CD4-positive, alpha-beta memory T cell (primary cell): ENCODE results near the gene ABCD1. TPM values are rescaled to one million over a fixed set of nuclear protein-coding genes. Genes with fewer than 3 reads are reported as not detected.
"Not testable (repeated sequence)": the region's sequence is repeated elsewhere in the genome, so short reads cannot be mapped to it uniquely, and the experiment has no call there.

Experiments used
- CTCF ChIA-PET: fragments of 350-600 bp; sonication (Branson Sonifier 250); formaldehyde crosslinking; loops from one replicate; lab custom pipeline; 2021; ENCODE audit warnings: inconsistent platforms; ENCODE audit not compliant: partially characterized antibody; lab: Charles Lee
- POLR2A ChIA-PET: fragments of 350-600 bp; sonication (Branson Sonifier 250); formaldehyde crosslinking; loops from one replicate; lab custom pipeline; 2021; ENCODE audit not compliant: partially characterized antibody; lab: Charles Lee
- DNase-seq, 5 donors: peaks; one replicate each; pipeline versions ENCODE4 v3.0.0 to v3.0.0-alpha.2; 2020 to 2022; ENCODE audit warnings: mixed read lengths in 1 of 5
- H3K27ac ChIP-seq: one replicate; pipeline ENCODE4 v1.7.0; 2013; ENCODE audit warnings: low read depth, low read length
- H3K27me3 ChIP-seq: 2 replicates; pipeline ENCODE4 v1.7.0; 2013; ENCODE audit warnings: mild to moderate bottlenecking, low read length, moderate library complexity; ENCODE audit not compliant: insufficient read depth
- H3K36me3 ChIP-seq: 2 replicates; pipeline ENCODE4 v1.7.0; 2013; ENCODE audit warnings: mild to moderate bottlenecking, low read length, moderate library complexity; ENCODE audit not compliant: insufficient read depth
- H3K4me1 ChIP-seq: 2 replicates; pipeline ENCODE4 v1.7.0; 2013; ENCODE audit warnings: mild to moderate bottlenecking, low read length, moderate library complexity; ENCODE audit not compliant: insufficient read depth
- H3K4me3 ChIP-seq, 2 donors: one replicate each; pipeline ENCODE4 v1.7.0; 2013; ENCODE audit warnings: low read length in 2 of 2, mild to moderate bottlenecking in 1 of 2
- H3K9me3 ChIP-seq, 2 donors: one replicate each; pipeline ENCODE4 v1.7.0; 2013; ENCODE audit warnings: low read length in 2 of 2, control low read depth in 1 of 2; ENCODE audit not compliant: control insufficient read depth in 1 of 2
- H3K27ac Mint-ChIP-seq, 7 donors: one replicate each; pipeline ENCODE4 v1.8.0; 2020 to 2021; ENCODE audit warnings: mixed read lengths in 7 of 7, mild to moderate bottlenecking in 6 of 7, inconsistent platforms in 3 of 7, moderate library complexity in 3 of 7
- H3K27me3 Mint-ChIP-seq, 2 donors: one replicate each; pipeline ENCODE4 v1.8.0; 2020 to 2021; ENCODE audit warnings: mixed read lengths in 2 of 2
- H3K36me3 Mint-ChIP-seq, 2 donors: one replicate each; pipeline ENCODE4 v1.8.0; 2020 to 2021; ENCODE audit warnings: mixed read lengths in 2 of 2, inconsistent platforms in 1 of 2, mild to moderate bottlenecking in 1 of 2
- H3K4me1 Mint-ChIP-seq, 4 donors: one replicate each; pipeline ENCODE4 v1.8.0; 2020 to 2021; ENCODE audit warnings: mixed read lengths in 4 of 4, mild to moderate bottlenecking in 1 of 4
- H3K4me3 Mint-ChIP-seq, 8 donors: one replicate each; pipeline ENCODE4 v1.8.0; 2020 to 2021; ENCODE audit warnings: mixed read lengths in 8 of 8, mild to moderate bottlenecking in 7 of 8, moderate library complexity in 6 of 8, inconsistent platforms in 3 of 8
- H3K9me3 Mint-ChIP-seq, 8 donors: one replicate each; pipeline ENCODE4 v1.8.0; 2020 to 2021; ENCODE audit warnings: mixed read lengths in 8 of 8, mild to moderate bottlenecking in 5 of 8, inconsistent platforms in 3 of 8, moderate library complexity in 1 of 8
- intact Hi-C: fragments of 100-400 bp; cut with micrococcal nuclease; formaldehyde crosslinking; loops from one replicate; pipeline ENCODE4 v1.15.1; 2023
- polyA plus RNA-seq, 2 donors: library from polyadenylated mRNA; unstranded; fragments of 300-500 nt; fragmentation: Illumina TruSeq; gene quantifications; one replicate each; pipeline ENCODE4 v1.2.3, GENCODE V29; 2021
- total RNA-seq, 2 experiments: library from RNA; stranded (reverse); gene quantifications; one replicate each; pipeline ENCODE4 v1.2.3, GENCODE V29; 2021

ABCD1 gene
- total and polyA plus RNA-seq, 4 experiments from 2014 or later = 1.7 to 6.8 (median 4.9) TPM

- no peak overlapping the region for H3K4me3 Mint-ChIP-seq
- H3K27ac ChIP-seq = no peak overlapping the region
- H3K27me3 ChIP-seq = no peaks in the 10 kb centered on the region
- H3K36me3 Mint-ChIP-seq = peaks cover 0 to 21% of the 10 kb centered on the region in 2 donors
- H3K36me3 ChIP-seq = no peaks in the 10 kb centered on the region
- H3K9me3 Mint-ChIP-seq = no peaks in the 10 kb centered on the region
- H3K4me3 ChIP-seq = no peak overlapping the region
- POLR2A ChIA-PET = no interaction called here
- intact Hi-C loops = no loop called here
- H3K4me1 Mint-ChIP-seq = no peaks in the 10 kb centered on the region
- H3K27ac Mint-ChIP-seq = no peak overlapping the region
- CTCF ChIA-PET = no interaction called here
- no peaks in the 10 kb centered on the region for H3K4me1 ChIP-seq
- H3K27me3 Mint-ChIP-seq = no peaks in the 10 kb centered on the region
- H3K9me3 ChIP-seq = no peaks in the 10 kb centered on the region
- no peak for DNase-seq
Observed at GRCh38 chrX:153696100-153696499, 28.6 kb upstream of the ABCD1 start.

GRCh38 chrX:153696538-153696937 is 28.1 kb upstream of the ABCD1 start:
- H3K36me3 ChIP-seq, POLR2A ChIA-PET, H3K27ac Mint-ChIP-seq, H3K4me3 Mint-ChIP-seq, H3K27me3 ChIP-seq, H3K4me1 ChIP-seq, intact Hi-C loops, CTCF ChIA-PET, H3K4me1 Mint-ChIP-seq, DNase-seq, H3K9me3 Mint-ChIP-seq, H3K27ac ChIP-seq, H3K4me3 ChIP-seq, H3K9me3 ChIP-seq, H3K27me3 Mint-ChIP-seq: not testable (repeated sequence)
- peaks cover 0 to 21% of the 10 kb centered on the region in 2 donors for H3K36me3 Mint-ChIP-seq

GRCh38 chrX:153696986-153697722 is 27.5 kb upstream of the ABCD1 start:
- peaks cover 0 to 21% of the 10 kb centered on the region in 2 donors for H3K36me3 Mint-ChIP-seq
- H3K4me3 Mint-ChIP-seq, H3K27me3 Mint-ChIP-seq, H3K27me3 ChIP-seq, H3K4me1 ChIP-seq, H3K27ac ChIP-seq, H3K36me3 ChIP-seq, H3K9me3 ChIP-seq, H3K4me3 ChIP-seq, CTCF ChIA-PET, POLR2A ChIA-PET, H3K9me3 Mint-ChIP-seq, intact Hi-C loops, DNase-seq, H3K4me1 Mint-ChIP-seq, H3K27ac Mint-ChIP-seq: not testable (repeated sequence)

- Histone ChIP-seq H3K4me1 (no peaks in the 10 kb centered on the region), H3K27me3 (no peaks in the 10 kb centered on the region), H3K9me3 (no peaks in the 10 kb centered on the region), H3K27ac (no peak overlapping the region), H3K4me3 (no peak overlapping the region), H3K36me3 (peaks cover 4% of the 10 kb centered on the region)
- ChIA-PET POLR2A (no interaction called here), CTCF (interaction anchor here (0.9 kb wide), 1 partner anchor 57 kb away, joined by 3 read pairs; no protein-coding TSS in a partner anchor)
- DNase-seq = no peak
- H3K9me3 Mint-ChIP-seq = no peaks in the 10 kb centered on the region
- H3K27me3 Mint-ChIP-seq = no peaks in the 10 kb centered on the region
- H3K27ac Mint-ChIP-seq = peak overlapping the region in 1 of 7 donors; percentile 14
- peaks cover 0 to 21% of the 10 kb centered on the region in 2 donors for H3K36me3 Mint-ChIP-seq
- H3K4me3 Mint-ChIP-seq = no peak overlapping the region
- no peaks in the 10 kb centered on the region for H3K4me1 Mint-ChIP-seq
- intact Hi-C loops = no loop called here
Observed at GRCh38 chrX:153697924-153698865, 26.5 kb upstream of the ABCD1 start.

GRCh38 chrX:153699210-153699783 is 25.4 kb upstream of the ABCD1 start:
- H3K36me3 ChIP-seq, H3K4me1 ChIP-seq, H3K9me3 ChIP-seq, POLR2A ChIA-PET, H3K27ac ChIP-seq, DNase-seq, H3K27me3 Mint-ChIP-seq, H3K4me3 ChIP-seq, intact Hi-C loops, H3K27ac Mint-ChIP-seq, H3K4me3 Mint-ChIP-seq, H3K4me1 Mint-ChIP-seq, H3K9me3 Mint-ChIP-seq, H3K27me3 ChIP-seq: not testable (repeated sequence)
- H3K36me3 Mint-ChIP-seq = peaks cover 0 to 27% of the 10 kb centered on the region in 2 donors
- CTCF ChIA-PET = interaction anchor here (0.6 to 0.9 kb wide), 2 partner anchors 55 to 129 kb away, joined by 3 read pairs; no protein-coding TSS in a partner anchor

- intact Hi-C loops, H3K36me3 ChIP-seq, POLR2A ChIA-PET, H3K4me3 Mint-ChIP-seq, H3K4me1 Mint-ChIP-seq, H3K4me1 ChIP-seq, H3K27me3 Mint-ChIP-seq, H3K9me3 ChIP-seq, H3K9me3 Mint-ChIP-seq, DNase-seq, H3K27me3 ChIP-seq, H3K27ac ChIP-seq, H3K4me3 ChIP-seq: not testable (repeated sequence)
- H3K27ac Mint-ChIP-seq = peak overlapping the region in 1 of 7 donors; percentile 38
- H3K36me3 Mint-ChIP-seq = peaks cover 0 to 27% of the 10 kb centered on the region in 2 donors
- CTCF ChIA-PET = interaction anchor here (0.6 kb wide), 1 partner anchor 129 kb away, joined by 3 read pairs; no protein-coding TSS in a partner anchor
Observed at GRCh38 chrX:153699784-153700371, 24.8 kb upstream of the ABCD1 start.
